HEK293T (cell line): ENCODE measurements around the gene COL19A1.

Experiments used
- CTCF ChIA-PET: fragments of 350-600 bp; formaldehyde crosslinking; extraction: SDS; loops from one replicate; lab custom pipeline; 2021; ENCODE audit warnings: antibody characterized with exemption, inconsistent platforms; lab: Yijun Ruan, JAX
- POLR2A ChIA-PET: fragments of 350-600 bp; formaldehyde crosslinking; extraction: SDS; loops from one replicate; lab custom pipeline; 2020; ENCODE audit warnings: antibody characterized with exemption, inconsistent platforms; lab: Yijun Ruan, JAX
- DNase-seq: peaks from one replicate; pipeline ENCODE4 v3.0.0; 2012; ENCODE audit warnings: mixed read lengths; ENCODE audit errors: extremely low spot score
- ARNT ChIP-seq: fragments of 450-650 bp; IDR thresholded peaks from 2 replicates; pipeline ENCODE4 v1.6.1; 2017; ENCODE audit warnings: mild to moderate bottlenecking
- BHLHE40 ChIP-seq: fragments of 450-650 bp; IDR thresholded peaks from 2 replicates; pipeline ENCODE4 v1.6.1; 2016; ENCODE audit warnings: mild to moderate bottlenecking, moderate library complexity, borderline replicate concordance
- CTBP1 ChIP-seq: fragments of 450-650 bp; IDR thresholded peaks from 2 replicates; pipeline ENCODE4 v1.6.1; 2016; ENCODE audit warnings: borderline replicate concordance
- ELF4 ChIP-seq: fragments of 450-650 bp; IDR thresholded peaks from 2 replicates; pipeline ENCODE4 v1.6.1; 2017; ENCODE audit warnings: antibody characterized with exemption
- FOXA1 ChIP-seq: fragments of 450-650 bp; IDR thresholded peaks from 2 replicates; pipeline ENCODE4 v1.6.1; 2016; ENCODE audit warnings: mild to moderate bottlenecking
- FOXK2 ChIP-seq: fragments of 450-650 bp; IDR thresholded peaks from 2 replicates; pipeline ENCODE4 v1.6.1; 2016; ENCODE audit warnings: mild to moderate bottlenecking
- FOXM1 ChIP-seq: fragments of 450-650 bp; IDR thresholded peaks from 2 replicates; pipeline ENCODE4 v1.6.1; 2017; ENCODE audit warnings: mild to moderate bottlenecking, borderline replicate concordance
- HDGF ChIP-seq: fragments of 450-650 bp; IDR thresholded peaks from 2 replicates; pipeline ENCODE4 v1.6.1; 2017; ENCODE audit warnings: antibody characterized with exemption, borderline replicate concordance
- L3MBTL2 ChIP-seq: fragments of 450-650 bp; conservative IDR thresholded peaks from 2 replicates; pipeline ENCODE4 v1.6.1; 2016; ENCODE audit warnings: mild to moderate bottlenecking
- LEF1 ChIP-seq: fragments of 450-650 bp; IDR thresholded peaks from 2 replicates; pipeline ENCODE4 v1.6.1; 2017; ENCODE audit warnings: mild to moderate bottlenecking, borderline replicate concordance
- NFRKB ChIP-seq: fragments of 450-650 bp; IDR thresholded peaks from 2 replicates; pipeline ENCODE4 v1.6.1; 2016; ENCODE audit warnings: mild to moderate bottlenecking, moderate library complexity
- SP1 ChIP-seq: fragments of 450-650 bp; IDR thresholded peaks from 2 replicates; pipeline ENCODE4 v1.6.1; 2017
- SUZ12 ChIP-seq: fragments of 450-650 bp; IDR thresholded peaks from 2 replicates; pipeline ENCODE4 v1.6.1; 2016; ENCODE audit warnings: mild to moderate bottlenecking
- TARDBP ChIP-seq: fragments of 450-650 bp; IDR thresholded peaks from 2 replicates; pipeline ENCODE4 v1.6.1; 2016
- ZNF384 ChIP-seq: fragments of 450-650 bp; IDR thresholded peaks from 2 replicates; pipeline ENCODE4 v1.6.1; 2016
- TF ChIP-seq, protein P1 (sequence below): fragments of 450-650 bp; IDR thresholded peaks from 2 replicates; pipeline ENCODE4 v1.6.1; 2016

Gene COL19A1

GRCh38 chr6:70254784-70255183 is 388.4 kb downstream of the COL19A1 start:
- TF ChIP-seq ARNT (no peak), BHLHE40 (no peak), ELF4 (no peak), NFRKB (no peak), SUZ12 (no peak), LEF1 (no peak)
- TF ChIP-seq, protein P1, sequence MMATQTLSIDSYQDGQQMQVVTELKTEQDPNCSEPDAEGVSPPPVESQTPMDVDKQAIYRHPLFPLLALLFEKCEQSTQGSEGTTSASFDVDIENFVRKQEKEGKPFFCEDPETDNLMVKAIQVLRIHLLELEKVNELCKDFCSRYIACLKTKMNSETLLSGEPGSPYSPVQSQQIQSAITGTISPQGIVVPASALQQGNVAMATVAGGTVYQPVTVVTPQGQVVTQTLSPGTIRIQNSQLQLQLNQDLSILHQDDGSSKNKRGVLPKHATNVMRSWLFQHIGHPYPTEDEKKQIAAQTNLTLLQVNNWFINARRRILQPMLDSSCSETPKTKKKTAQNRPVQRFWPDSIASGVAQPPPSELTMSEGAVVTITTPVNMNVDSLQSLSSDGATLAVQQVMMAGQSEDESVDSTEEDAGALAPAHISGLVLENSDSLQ, result no peak
- ChIA-PET POLR2A (no interaction called here), CTCF (no interaction called here)
- DNase-seq, result no peak

DNA sequence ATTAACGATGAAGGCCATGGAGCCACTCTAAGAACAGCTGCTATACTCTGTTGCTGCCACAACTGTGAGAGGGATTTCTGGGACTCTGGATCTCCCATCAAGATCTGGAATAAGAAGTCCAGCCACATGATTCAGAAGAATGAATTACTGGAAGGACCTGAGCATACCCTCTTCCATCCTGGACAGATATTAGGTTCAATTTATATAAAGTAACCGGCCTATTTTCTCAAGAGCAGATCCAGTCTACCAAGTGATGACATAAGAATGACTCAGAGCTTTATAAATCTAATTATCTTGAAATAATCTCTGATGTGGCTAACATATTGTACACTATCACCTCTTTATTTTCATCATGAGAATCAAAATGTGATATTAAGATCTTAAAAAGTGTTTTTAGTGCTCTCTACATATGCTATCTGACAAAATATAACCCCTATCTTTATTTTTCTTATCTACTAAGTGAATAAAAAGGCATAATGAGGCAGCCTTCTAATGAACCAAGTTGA is 391.5 kb downstream of the COL19A1 start:
- ChIA-PET CTCF (no interaction called here), POLR2A (no interaction called here)
- no peak for DNase-seq
- TF ChIP-seq CTBP1 (no peak), FOXM1 (no peak), L3MBTL2 (no peak), HDGF (no peak), FOXK2 (no peak), TARDBP (no peak), SUZ12 (no peak), ELF4 (no peak), LEF1 (no peak), ZNF384 (no peak), ARNT (no peak), SP1 (no peak), BHLHE40 (no peak), FOXA1 (no peak)
- TF ChIP-seq, protein P1, result no peak

DNA sequence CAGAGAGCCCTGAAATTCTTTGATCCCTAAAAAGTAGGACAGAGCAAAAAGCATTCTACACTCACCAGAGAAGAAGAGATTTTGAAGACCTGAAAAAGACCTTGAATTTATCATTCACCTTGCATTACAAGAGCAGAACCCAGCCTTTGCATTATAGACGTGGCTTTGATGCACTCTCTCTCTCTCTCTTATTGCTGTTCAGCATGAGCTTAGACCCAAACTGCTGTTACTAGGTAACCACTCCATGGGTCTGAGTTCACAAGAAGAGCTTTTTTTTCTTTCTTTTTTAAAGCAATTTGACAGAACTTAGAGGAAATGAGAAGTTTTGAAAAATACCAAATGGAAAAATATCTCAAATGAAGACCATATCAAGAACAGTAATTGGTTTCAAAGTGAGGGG is 392.1 kb downstream of the COL19A1 start:
- DNase-seq, result no peak
- TF ChIP-seq FOXK2, result no peak
- TF ChIP-seq L3MBTL2, result no peak
- no peak for TF ChIP-seq BHLHE40
- TF ChIP-seq FOXM1, result no peak
- no peak for TF ChIP-seq ARNT
- TF ChIP-seq HDGF, result no peak
- no peak for TF ChIP-seq ZNF384
- TF ChIP-seq ELF4, result no peak
- TF ChIP-seq CTBP1, result no peak
- TF ChIP-seq SUZ12, result no peak
- ChIA-PET POLR2A (no interaction called here), CTCF (no interaction called here)
